Brain microvascular endothelial cell (primary cell): Measurements from ENCODE around the gene AATK.

Experiments used
- DNase-seq: peaks from one replicate; pipeline ENCODE4 v3.0.0-alpha.2; 2020
- H3K27ac ChIP-seq: fragments of 250-450 bp; sonication (Bioruptor Pico); 2 replicates; pipeline ENCODE4 v1.5.1; 2020; ENCODE audit warnings: mild to moderate bottlenecking, moderate library complexity
- H3K27me3 ChIP-seq: fragments of 250-450 bp; sonication (Bioruptor Pico); replicated peaks from 2 replicates; pipeline ENCODE4 v1.5.1; 2020; ENCODE audit warnings: mild to moderate bottlenecking
- H3K36me3 ChIP-seq: fragments of 250-450 bp; sonication (Bioruptor Pico); replicated peaks from 2 replicates; pipeline ENCODE4 v1.5.1; 2020; ENCODE audit warnings: mild to moderate bottlenecking
- H3K4me3 ChIP-seq: 2 replicates; pipeline ENCODE4 v1.5.1; 2011; ENCODE audit warnings: low read depth, mild to moderate bottlenecking, control low read depth, low read length, moderate library complexity
- CTCF ChIP-seq: IDR thresholded peaks from 2 replicates; pipeline ENCODE4 v1.5.1; 2011; ENCODE audit warnings: low read depth, mild to moderate bottlenecking, moderate library complexity, low read length, control low read depth, inconsistent platforms; ENCODE audit errors: missing control alignments
- in situ Hi-C: cut with HindIII; loops from 2 replicates; pipeline ENCODE4 v1.10.0; 2017; ENCODE audit warnings: low sequenced_read_pairs, low pct_ligation_motif_present

The AATK gene

GRCh38 chr17:81194225-81194760, 28.3 kb upstream of the AATK start:
- TF ChIP-seq CTCF: no peak
- no peak for DNase-seq
- Histone ChIP-seq H3K27ac (no peak overlapping the region), H3K27me3 (no peaks in the 10 kb centered on the region), H3K4me3 (no peak overlapping the region), H3K36me3 (no peaks in the 10 kb centered on the region)
- in situ Hi-C loops: no loop called here

- in situ Hi-C loops: no loop called here
- no peak for DNase-seq
- H3K4me3 ChIP-seq: no peak overlapping the region
- H3K36me3 ChIP-seq: no peaks in the 10 kb centered on the region
- H3K27ac ChIP-seq: no peak overlapping the region
- H3K27me3 ChIP-seq: no peaks in the 10 kb centered on the region
- no peak for TF ChIP-seq CTCF
Observed at GRCh38 chr17:81193470-81194224, 27.6 kb upstream of the AATK start.

- H3K27me3 ChIP-seq: no peaks in the 10 kb centered on the region
- H3K27ac ChIP-seq: no peak overlapping the region
- in situ Hi-C loops: no loop called here
- H3K36me3 ChIP-seq: no peaks in the 10 kb centered on the region
- no peak for DNase-seq
- H3K4me3 ChIP-seq: no peak overlapping the region
- no peak for TF ChIP-seq CTCF
Observed at GRCh38 chr17:81193051-81193410, 27.0 kb upstream of the AATK start.

GRCh38 chr17:81192386-81193050, 26.5 kb upstream of the AATK start:
- in situ Hi-C loops: no loop called here
- no peak for TF ChIP-seq CTCF
- DNase-seq: no peak
- Histone ChIP-seq H3K27ac (no peak overlapping the region), H3K36me3 (no peaks in the 10 kb centered on the region), H3K27me3 (no peaks in the 10 kb centered on the region), H3K4me3 (no peak overlapping the region)

- H3K36me3 ChIP-seq: no peaks in the 10 kb centered on the region
- TF ChIP-seq CTCF: no peak
- no peak overlapping the region for H3K27ac ChIP-seq
- no peaks in the 10 kb centered on the region for H3K27me3 ChIP-seq
- in situ Hi-C loops: no loop called here
- no peak overlapping the region for H3K4me3 ChIP-seq
- no peak for DNase-seq
Observed at GRCh38 chr17:81191646-81192045, 25.6 kb upstream of the AATK start.
